Measurements from ENCODE around the gene C17orf114.
A peak's percentile ranks its signal among the peaks of the same experiment; 100 is the strongest.

The C17orf114 gene

DNA sequence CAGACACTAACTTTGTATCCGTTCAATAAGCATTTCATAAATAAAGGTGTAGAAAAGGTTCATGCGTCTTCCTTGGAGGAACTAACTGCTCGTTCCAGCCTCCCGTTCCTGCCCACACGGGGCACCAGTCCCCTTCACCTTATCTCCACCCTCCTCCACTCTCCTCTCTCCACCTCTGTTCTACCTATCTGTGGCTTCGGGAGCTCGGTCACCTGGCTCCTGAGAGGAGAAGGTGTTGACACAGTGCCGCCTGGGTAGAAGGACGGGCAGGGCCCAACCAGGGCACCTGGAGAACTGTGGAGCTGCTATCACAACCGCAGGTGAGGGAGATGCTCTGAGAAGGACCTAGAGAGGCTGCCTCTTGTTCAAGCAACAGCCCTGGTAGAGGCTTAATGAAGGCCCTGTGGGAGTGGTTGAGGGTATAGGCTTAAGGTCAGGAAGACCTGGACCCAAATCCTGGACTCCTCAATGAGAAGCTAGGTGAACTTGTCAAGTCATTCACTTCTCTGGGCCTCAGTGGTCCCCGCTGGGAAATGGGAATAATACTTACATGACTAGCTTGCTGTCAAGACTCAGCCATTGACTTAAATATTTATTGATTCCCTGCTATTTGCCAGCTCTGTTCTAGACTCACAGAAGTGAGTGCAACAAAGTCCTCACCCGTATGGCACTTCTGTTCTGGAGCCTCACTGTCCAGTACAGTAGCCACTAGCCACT lies 21.4 kb upstream of the C17orf114 start:
- no peak for DNase-seq (ENCODE audit: low read depth in 2 of 2)

DNA sequence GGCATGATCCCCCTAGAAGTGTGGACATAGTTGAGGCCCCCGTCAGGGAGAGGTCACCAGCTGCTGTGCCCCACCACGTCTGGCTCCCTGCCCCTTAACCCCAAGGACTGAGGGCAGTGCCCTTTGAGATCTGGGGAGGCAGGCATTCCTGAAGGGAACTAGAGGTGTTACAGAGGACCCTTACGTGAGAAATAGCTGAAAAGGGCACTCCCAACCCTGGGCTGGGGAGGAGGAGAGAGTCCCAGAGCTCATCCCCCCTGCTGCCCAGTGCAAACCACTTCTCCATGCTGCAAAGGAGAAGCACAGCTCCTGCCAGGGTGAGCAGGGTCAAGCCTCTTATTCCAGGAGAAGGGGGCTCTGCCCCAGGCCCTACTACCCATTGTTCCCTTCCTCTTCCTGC lies 20.7 kb upstream of the C17orf114 start:
- no peak for DNase-seq (ENCODE audit: low read depth in 2 of 2)

DNA sequence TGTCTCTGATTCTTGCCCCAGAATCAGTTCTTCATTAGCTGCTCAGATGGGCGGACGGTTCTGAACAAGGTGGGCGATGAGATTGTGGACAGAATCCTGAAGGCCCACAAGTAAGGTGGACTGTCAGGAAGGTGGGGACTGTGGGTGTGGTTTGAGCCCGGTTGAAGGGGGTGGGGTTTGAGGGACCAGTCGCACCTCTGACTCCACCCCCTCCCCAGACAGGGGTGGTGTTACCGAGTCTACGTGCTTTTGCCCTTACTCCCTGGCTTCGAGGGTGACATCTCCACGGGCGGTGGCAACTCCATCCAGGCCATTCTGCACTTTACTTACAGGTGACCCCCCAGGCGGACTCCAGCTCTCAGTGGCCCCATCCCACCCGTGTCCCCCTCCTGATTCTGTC lies 16.1 kb upstream of the C17orf114 start:
- no peak for DNase-seq (ENCODE audit: low read depth in 2 of 2)

GRCh38 chr17:4816826-4817225 lies 14.7 kb upstream of the C17orf114 start:
- no peak for DNase-seq (ENCODE audit: low read depth in 2 of 2)

- DNase-seq (ENCODE audit: low read depth in 2 of 2): no peak
Measured at GRCh38 chr17:4815043-4815675, 13.0 kb upstream of the C17orf114 start.

DNA sequence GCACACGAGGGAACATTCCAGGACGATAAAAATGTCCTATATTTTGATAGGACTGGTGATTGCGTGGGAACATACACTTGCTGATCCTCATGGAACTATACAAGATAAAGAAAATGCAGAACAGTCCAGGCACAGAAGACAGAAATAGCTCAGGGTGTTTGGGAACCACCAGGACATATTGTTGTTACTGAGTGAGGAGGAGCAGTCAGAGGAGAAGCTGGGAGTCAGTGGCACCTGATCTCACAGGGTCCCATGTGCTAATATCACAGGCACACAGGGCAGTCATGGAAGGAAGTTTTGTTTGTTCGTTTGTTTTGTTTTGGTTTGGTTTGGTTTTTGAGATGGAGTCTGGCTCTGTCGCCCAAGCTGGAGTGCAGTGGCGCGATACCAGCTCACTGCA lies 10.6 kb upstream of the C17orf114 start:
- DNase-seq (ENCODE audit: low read depth in 2 of 2): no peak

- no peak for DNase-seq (ENCODE audit: low read depth in 2 of 2)
Measured at GRCh38 chr17:4811471-4811870, 9.3 kb upstream of the C17orf114 start.

- DNase-seq (ENCODE audit: low read depth in 2 of 2): no peak
Measured at GRCh38 chr17:4810696-4811290, 8.7 kb upstream of the C17orf114 start.

- no peak for DNase-seq (ENCODE audit: low read depth in 2 of 2)
Measured at GRCh38 chr17:4808378-4808767, 6.2 kb upstream of the C17orf114 start.

GRCh38 chr17:4807605-4808377 lies 5.7 kb upstream of the C17orf114 start:
- DNase-seq (ENCODE audit: low read depth in 2 of 2): no peak

DNA sequence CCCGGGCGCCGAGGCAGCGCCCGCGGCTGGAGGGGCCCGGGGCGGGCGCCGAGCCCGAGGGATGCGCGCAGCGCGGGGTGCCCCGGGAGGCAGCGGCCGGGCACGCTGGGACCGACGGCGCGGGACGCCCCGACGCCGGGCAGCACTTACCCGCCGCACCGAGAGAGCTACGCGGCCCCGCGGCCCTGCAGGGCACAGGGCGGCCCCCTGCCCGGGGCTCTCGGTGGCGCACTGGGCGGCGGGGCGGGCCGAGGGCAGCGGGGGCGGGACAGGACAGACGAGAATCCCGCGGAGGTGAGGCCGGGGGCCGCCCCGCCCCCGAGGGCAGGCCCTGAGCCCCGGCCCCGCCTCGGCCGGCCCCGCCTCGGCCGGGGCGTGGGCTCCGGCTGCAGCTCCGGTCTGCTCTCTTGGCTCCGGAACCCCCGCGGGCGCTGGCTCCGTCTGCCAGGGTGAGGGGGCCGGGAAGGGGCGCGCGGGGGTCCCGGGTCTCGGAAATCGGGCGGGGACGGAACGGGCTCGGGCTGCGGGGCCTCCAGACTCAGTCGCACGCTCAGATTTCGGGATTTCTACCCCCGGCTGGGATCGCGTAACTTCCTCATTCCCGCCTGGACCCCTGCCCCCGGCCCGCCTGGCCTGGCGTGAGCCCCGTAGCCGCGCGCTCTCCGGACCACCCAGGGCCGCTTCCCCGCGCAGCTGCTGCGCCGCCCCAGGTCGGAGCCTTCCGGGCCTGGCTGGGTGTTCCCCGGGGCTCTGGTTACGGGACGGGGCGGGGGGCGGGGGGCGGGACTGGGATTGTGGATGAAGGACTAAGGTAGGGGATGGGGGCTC lies 4.9 kb upstream of the C17orf114 start, which contains the start of gene PLD2:
TSS of gene PLD2 (plus strand) at position 376 of the 828 bp plus-strand sequence. CDS start 621 bp downstream, outside the sequence.
- DNase-seq (ENCODE audit: low read depth in 2 of 2): peak; percentile 34 to 36

DNA sequence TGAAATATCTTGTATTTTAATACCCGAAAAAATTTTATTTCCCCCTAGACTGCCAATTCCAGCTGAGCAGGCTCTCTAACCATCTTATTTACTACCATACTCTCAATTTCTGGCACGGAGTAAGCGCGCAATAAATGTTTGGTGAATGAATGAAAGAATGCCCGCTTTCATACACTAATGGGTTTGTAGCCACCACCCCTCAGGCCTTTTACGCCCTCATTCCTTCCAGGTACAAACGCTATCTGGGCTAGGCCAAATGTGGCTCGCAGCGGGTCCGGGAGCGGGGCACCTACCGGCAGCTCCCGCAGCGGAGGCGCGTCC lies 4.3 kb upstream of the C17orf114 start:
- no peak for DNase-seq (ENCODE audit: low read depth in 2 of 2)

- no peak for DNase-seq (ENCODE audit: low read depth in 2 of 2)
Measured at GRCh38 chr17:4800462-4801196, 1.5 kb downstream of the C17orf114 start.

DNA sequence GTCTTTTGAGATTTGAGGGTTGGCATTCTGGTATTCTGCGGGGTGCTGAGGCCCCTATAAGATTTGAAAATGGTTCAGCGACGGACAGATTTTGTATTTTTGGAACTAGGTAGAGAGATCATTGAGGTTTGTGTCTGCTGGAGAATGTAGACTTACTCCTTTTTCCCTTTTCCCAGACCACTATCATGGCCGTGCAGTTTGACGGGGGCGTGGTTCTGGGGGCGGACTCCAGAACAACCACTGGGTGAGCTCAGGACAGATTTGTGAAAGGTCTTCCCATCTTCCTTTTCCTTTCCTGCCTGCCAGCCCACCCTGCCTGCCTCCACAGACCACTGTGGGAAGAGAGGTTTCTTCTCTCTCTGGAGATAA lies 5.6 kb downstream of the C17orf114 start:
- no peak for DNase-seq (ENCODE audit: low read depth in 2 of 2)

GRCh38 chr17:4795168-4795567 lies 7.0 kb downstream of the C17orf114 start:
- no peak for DNase-seq (ENCODE audit: low read depth in 2 of 2)

- no peak for DNase-seq (ENCODE audit: low read depth in 2 of 2)
Measured at GRCh38 chr17:4790705-4791088, 11.4 kb downstream of the C17orf114 start.

DNA sequence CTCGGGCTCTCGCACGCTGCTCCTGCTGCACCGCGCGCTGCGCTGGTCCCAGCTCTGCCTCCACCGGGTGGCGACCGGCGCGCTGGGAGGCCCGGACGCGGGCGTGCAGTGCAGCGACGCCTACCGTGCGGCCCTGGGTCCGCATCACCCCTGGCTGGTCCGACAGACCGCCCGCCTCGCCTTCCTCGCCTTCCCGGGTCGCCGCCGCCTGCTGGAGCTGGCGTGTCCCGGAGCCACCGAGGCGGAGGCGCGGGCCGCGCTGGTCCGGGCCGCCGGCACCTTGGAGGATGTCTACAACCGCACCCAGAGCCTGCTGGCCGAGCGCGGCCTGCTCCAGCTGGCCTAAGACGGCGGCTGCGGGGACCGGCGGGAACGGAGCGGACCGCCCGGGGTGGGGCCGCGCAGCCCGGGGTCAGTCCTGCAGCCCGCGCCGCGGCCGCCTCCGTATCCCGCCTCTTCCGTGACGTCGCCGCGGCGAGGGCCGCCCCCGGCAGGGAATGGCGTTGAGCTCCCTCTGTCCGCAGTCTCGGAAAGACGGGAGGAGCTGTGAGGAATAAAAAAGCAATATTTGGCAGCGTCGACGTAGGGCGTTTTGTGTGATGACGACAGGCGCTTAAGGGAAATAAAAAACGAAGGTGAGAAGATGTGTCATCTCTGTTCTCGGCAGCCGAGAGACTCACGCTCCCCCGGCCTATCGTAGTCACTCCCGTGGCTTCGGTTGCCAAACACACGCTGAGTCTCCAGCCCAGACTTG lies 12.0 kb downstream of the C17orf114 start:
- DNase-seq (ENCODE audit: low read depth in 2 of 2): peak; percentile 65 to 73

DNA sequence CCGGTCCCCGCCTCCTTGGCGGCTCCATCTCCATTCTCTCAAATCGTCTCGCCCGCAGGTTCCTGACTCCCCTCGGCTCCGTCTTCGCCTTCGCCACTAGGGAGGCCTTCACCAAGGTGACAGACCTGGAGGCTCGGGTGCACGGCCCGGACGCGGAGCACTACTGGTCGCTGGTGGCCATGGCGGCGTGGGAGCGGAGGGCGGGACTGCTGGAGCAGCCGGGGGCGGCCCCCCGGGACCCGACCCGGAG lies 12.5 kb downstream of the C17orf114 start:
- no peak for DNase-seq (ENCODE audit: low read depth in 2 of 2)

- no peak for DNase-seq (ENCODE audit: low read depth in 2 of 2)
Measured at GRCh38 chr17:4788807-4789700, 13.1 kb downstream of the C17orf114 start, which contains the start of gene GLTPD2. TSS of gene GLTPD2 (plus strand) at chr17:4788964. CDS start at chr17:4789012, 48 bp downstream.
